ENCODE measurements around the gene FANCC. TPM values are rescaled to one million over a fixed set of nuclear protein-coding genes. Genes with fewer than 3 reads are reported as not detected.
A peak's percentile ranks its signal among the peaks of the same experiment; 100 is the strongest.

The FANCC gene, protein sequence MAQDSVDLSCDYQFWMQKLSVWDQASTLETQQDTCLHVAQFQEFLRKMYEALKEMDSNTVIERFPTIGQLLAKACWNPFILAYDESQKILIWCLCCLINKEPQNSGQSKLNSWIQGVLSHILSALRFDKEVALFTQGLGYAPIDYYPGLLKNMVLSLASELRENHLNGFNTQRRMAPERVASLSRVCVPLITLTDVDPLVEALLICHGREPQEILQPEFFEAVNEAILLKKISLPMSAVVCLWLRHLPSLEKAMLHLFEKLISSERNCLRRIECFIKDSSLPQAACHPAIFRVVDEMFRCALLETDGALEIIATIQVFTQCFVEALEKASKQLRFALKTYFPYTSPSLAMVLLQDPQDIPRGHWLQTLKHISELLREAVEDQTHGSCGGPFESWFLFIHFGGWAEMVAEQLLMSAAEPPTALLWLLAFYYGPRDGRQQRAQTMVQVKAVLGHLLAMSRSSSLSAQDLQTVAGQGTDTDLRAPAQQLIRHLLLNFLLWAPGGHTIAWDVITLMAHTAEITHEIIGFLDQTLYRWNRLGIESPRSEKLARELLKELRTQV
- total RNA-seq (2014; rRNA removed; shearing (Covaris generic); ENCODE audit: low replicate concordance), result 3.1 and 14.0 TPM in 2 replicates

DNA sequence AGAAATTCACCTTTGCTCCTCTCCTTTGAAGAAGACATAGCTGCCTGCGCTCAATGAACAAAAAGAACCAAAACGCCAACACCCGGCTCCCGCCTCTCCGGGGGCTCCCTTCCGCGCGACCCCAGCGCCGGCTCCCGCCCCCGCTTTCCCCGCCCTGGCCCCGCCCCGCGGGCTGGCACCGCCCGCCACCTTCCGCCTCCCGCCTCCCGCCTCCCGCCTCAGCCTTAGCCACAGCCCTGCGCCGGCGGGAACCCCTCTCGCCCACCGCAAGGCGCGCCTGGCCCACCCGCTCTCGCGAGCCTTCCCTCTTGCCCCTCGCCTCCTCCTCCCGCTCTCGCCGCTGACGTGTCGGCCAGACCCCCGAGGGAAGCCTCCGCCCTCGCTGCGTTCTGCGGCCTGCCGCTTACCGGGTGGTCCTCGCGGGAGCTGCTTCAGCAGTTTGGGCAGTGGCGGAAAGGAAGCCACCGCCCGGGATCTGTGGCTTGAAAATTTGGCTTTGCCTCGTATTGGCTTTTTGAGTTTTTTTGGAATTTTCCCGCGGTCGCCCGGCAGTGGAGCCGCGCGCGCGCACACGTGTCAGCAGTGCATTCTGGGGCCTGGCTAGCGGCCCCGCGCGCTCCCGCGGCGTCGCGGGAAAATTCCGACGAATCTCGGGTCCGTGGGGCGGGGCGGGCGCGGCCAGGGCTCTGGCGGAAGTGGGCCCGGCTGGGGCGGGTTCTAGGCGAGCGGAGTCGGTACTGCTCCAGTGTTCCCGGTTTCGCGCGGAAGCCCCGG, at the start of gene FANCC:
FANCC (minus strand) TSS at position 591 of the 774 bp plus-strand sequence. CDS start 68,418 bp downstream, outside the sequence.
- Histone ChIP-seq H3K27me3 (ENCODE audit: low read length) (no peaks in the 10 kb centered on the region), H3K27ac (ENCODE audit: low read length) (no peak within 1 kb of the TSS; the same call in 1 of the 2 replicates), H3K79me2 (ENCODE audit: low read length) (no peaks in the 10 kb centered on the region), H3K4me1 (ENCODE audit: low read length) (peaks cover 16% of the 10 kb centered on the region), H4K20me1 (ENCODE audit: insufficient read depth, low read depth, low read length) (peaks cover 13% of the 10 kb centered on the region), H3K9ac (ENCODE audit: low read length) (peak within 1 kb of the TSS; percentile 98), H2AFZ (ENCODE audit: low read length) (peak within 1 kb of the TSS; percentile 100), H3K4me2 (ENCODE audit: low read depth, low read length, poor library complexity, severe bottlenecking) (peak within 1 kb of the TSS; percentile 99), H3K9me3 (ENCODE audit: low read length) (no peaks in the 10 kb centered on the region), H3K4me3 (ENCODE audit: low read length) (peak within 1 kb of the TSS; percentile 98), H3K9me2 (replicated peaks; ENCODE audit: insufficient read depth, low read length) (no peaks in the 10 kb centered on the region), H3K36me3 (ENCODE audit: insufficient read depth, low read length) (no peaks in the 10 kb centered on the region)
- peak; percentile 95 for DNase-seq

DNA sequence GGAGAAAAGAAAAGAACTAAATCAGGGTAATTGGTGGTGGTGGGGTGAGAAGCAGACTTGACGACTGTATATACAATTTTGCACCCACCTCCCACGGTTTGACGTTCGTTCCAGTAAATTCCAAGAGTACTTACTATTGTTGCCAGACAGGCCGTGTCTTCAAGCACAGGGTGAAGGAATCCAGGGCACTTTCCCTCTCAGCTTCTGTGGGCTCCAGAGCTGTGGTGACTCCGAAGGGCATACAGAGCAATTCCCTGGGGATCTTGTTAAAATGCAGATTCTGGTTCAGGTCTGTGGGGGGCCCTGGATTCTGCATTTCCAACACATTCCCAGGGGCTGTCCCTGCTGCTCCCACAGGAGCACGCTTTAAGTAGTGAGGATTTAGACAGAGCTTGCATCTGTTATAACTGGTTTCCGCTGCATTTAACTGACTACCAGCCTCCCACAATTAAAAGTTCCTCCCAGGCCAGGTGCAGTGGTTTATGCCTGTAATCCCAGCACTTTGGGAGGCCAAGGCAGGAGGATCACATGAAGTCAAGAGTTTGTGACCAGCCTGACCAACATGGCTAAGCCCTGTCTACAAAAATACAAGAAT, 49.3 kb upstream of the FANCC start:
- Histone ChIP-seq H3K9ac (ENCODE audit: low read length) (no peak overlapping the region), H3K79me2 (ENCODE audit: low read length) (no peaks in the 10 kb centered on the region), H3K9me2 (replicated peaks; ENCODE audit: insufficient read depth, low read length) (no peaks in the 10 kb centered on the region), H3K4me1 (ENCODE audit: low read length) (no peaks in the 10 kb centered on the region), H3K27me3 (ENCODE audit: low read length) (0 out of 2 replicates have a peak, but pooled peaks cover 2% of the 10 kb centered on the region), H3K4me2 (ENCODE audit: low read depth, low read length, poor library complexity, severe bottlenecking) (no peak overlapping the region), H2AFZ (ENCODE audit: low read length) (no peak overlapping the region), H3K9me3 (ENCODE audit: low read length) (no peaks in the 10 kb centered on the region), H3K36me3 (ENCODE audit: insufficient read depth, low read length) (no peaks in the 10 kb centered on the region), H4K20me1 (ENCODE audit: insufficient read depth, low read depth, low read length) (no peaks in the 10 kb centered on the region), H3K27ac (ENCODE audit: low read length) (no peak overlapping the region), H3K4me3 (ENCODE audit: low read length) (no peak overlapping the region)
- DNase-seq, result no peak

DNA sequence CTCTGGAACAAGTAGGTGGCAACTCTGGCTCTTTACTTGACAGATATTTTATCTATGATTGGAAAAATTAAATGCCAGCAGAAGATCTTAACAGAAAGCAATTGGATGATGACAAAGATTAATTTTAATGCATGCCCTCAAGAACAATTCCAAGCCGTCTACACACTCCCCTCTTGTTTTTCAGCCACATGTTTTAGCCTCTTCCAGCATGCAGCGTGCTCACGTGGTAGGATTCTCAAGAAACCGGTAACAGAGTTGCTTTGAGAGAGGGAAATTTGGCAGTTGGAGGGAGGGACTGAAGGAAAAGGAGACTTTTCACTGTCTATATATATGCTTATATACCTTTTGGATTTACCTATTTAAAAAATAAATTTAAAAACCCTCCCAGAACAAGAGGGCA, 48.3 kb upstream of the FANCC start:
- no peaks in the 10 kb centered on the region for H4K20me1 ChIP-seq (ENCODE audit: insufficient read depth, low read depth, low read length)
- H3K9me3 ChIP-seq (ENCODE audit: low read length), result no peaks in the 10 kb centered on the region
- no peaks in the 10 kb centered on the region for H3K9me2 ChIP-seq (replicated peaks; ENCODE audit: insufficient read depth, low read length)
- 0 out of 2 replicates have a peak, but pooled peaks cover 2% of the 10 kb centered on the region for H3K27me3 ChIP-seq (ENCODE audit: low read length)
- no peaks in the 10 kb centered on the region for H3K36me3 ChIP-seq (ENCODE audit: insufficient read depth, low read length)
- DNase-seq, result no peak
- H3K79me2 ChIP-seq (ENCODE audit: low read length), result no peaks in the 10 kb centered on the region
- H3K4me3 ChIP-seq (ENCODE audit: low read length), result no peak overlapping the region
- no peak overlapping the region for H3K4me2 ChIP-seq (ENCODE audit: low read depth, low read length, poor library complexity, severe bottlenecking)
- no peaks in the 10 kb centered on the region for H3K4me1 ChIP-seq (ENCODE audit: low read length)
- H2AFZ ChIP-seq (ENCODE audit: low read length), result no peak overlapping the region
- H3K27ac ChIP-seq (ENCODE audit: low read length), result no peak overlapping the region
- H3K9ac ChIP-seq (ENCODE audit: low read length), result no peak overlapping the region

DNA sequence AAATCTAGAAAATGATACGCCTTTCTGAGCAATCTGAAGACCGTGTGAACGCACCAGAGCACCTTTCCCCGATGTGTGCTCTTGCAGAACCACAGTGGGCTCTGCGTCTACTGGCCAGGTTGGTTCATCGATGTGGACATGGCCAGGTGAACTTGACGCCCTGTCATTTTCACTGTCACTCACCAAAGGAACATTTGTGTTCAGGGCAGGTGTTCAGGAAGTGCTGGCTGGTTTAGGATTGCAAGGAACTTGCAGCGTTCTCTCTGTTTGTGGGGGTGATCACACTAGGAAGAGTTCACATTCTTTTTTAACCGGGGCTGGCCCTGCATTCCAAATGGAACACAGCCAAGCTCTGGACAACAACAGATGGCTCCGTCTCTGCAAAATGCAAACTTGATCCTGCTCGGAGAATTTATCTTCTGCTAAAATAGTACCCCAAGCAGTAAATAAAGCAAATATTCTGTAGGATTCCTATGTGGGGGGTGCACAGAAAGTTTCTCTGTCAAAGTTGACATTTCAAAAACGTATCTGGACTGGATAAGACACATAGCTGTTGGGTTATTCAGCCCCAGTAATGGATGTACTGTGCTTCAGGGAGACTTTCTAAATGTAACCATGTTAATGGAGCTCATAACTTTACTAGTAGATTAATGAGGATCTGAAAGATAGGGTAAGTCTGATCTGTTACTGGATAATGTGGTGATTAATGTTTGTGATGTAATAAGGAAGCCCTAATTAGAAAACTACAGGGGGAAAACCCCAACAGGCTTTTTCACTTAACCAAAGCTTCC, 45.7 kb upstream of the FANCC start:
- no peak overlapping the region for H3K27ac ChIP-seq (ENCODE audit: low read length)
- no peaks in the 10 kb centered on the region for H3K79me2 ChIP-seq (ENCODE audit: low read length)
- H3K4me1 ChIP-seq (ENCODE audit: low read length), result no peaks in the 10 kb centered on the region
- no peaks in the 10 kb centered on the region for H3K9me2 ChIP-seq (replicated peaks; ENCODE audit: insufficient read depth, low read length)
- no peak for DNase-seq
- H3K27me3 ChIP-seq (ENCODE audit: low read length), result 0 out of 2 replicates have a peak, but pooled peaks cover 2% of the 10 kb centered on the region
- no peak overlapping the region for H3K9ac ChIP-seq (ENCODE audit: low read length)
- H3K9me3 ChIP-seq (ENCODE audit: low read length), result no peaks in the 10 kb centered on the region
- H3K4me3 ChIP-seq (ENCODE audit: low read length), result no peak overlapping the region
- H3K4me2 ChIP-seq (ENCODE audit: low read depth, low read length, poor library complexity, severe bottlenecking), result no peak overlapping the region
- H2AFZ ChIP-seq (ENCODE audit: low read length), result no peak overlapping the region
- H3K36me3 ChIP-seq (ENCODE audit: insufficient read depth, low read length), result no peaks in the 10 kb centered on the region
- H4K20me1 ChIP-seq (ENCODE audit: insufficient read depth, low read depth, low read length), result no peaks in the 10 kb centered on the region

DNA sequence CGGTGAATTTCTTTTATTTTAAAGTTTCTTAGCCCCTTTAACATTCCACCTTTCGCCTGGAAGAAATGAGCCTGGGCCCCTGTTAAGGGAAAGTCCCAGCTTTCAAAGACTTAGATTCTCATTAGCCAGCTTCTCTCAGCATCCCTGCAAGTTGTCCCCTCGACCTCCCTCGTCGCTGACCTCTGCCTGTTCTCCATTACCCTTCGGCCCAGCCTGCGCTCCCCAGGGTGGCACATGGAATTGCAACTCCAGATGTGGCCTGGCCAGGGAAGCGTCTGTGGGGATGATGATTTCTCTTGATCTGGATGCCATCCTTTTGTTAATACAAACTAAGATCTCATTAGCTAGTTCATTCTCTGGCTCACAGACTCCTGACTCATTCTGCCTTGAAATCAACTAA, 43.4 kb upstream of the FANCC start:
- H3K9me3 ChIP-seq (ENCODE audit: low read length), result no peaks in the 10 kb centered on the region
- no peaks in the 10 kb centered on the region for H3K36me3 ChIP-seq (ENCODE audit: insufficient read depth, low read length)
- DNase-seq, result no peak
- H2AFZ ChIP-seq (ENCODE audit: low read length), result no peak overlapping the region
- no peak overlapping the region for H3K4me3 ChIP-seq (ENCODE audit: low read length)
- no peak overlapping the region for H3K27ac ChIP-seq (ENCODE audit: low read length)
- H4K20me1 ChIP-seq (ENCODE audit: insufficient read depth, low read depth, low read length), result no peaks in the 10 kb centered on the region
- no peaks in the 10 kb centered on the region for H3K79me2 ChIP-seq (ENCODE audit: low read length)
- no peaks in the 10 kb centered on the region for H3K4me1 ChIP-seq (ENCODE audit: low read length)
- no peak overlapping the region for H3K9ac ChIP-seq (ENCODE audit: low read length)
- H3K27me3 ChIP-seq (ENCODE audit: low read length), result 0 out of 2 replicates have a peak, but pooled peaks cover 2% of the 10 kb centered on the region
- no peak overlapping the region for H3K4me2 ChIP-seq (ENCODE audit: low read depth, low read length, poor library complexity, severe bottlenecking)
- H3K9me2 ChIP-seq (replicated peaks; ENCODE audit: insufficient read depth, low read length), result no peaks in the 10 kb centered on the region

DNA sequence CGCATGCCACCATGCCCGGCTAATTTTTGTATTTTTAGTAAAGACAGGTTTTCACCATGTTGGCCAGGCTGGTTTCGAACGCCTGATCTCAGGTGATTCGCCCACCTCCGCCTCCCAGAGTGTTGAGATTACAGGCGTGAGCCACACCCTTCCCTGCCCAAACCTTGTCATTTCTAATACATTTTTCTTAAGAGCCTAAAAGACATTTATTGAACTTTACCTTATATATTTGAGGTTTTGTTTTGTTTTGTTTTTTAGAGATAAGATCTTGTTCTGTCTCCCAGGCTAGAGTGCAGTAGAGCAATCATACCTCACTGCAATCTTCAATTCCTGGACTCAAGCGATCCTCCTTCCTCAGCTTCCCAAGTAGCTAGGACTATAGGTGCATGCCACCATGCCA, 39.8 kb upstream of the FANCC start:
- no peak overlapping the region for H3K9ac ChIP-seq (ENCODE audit: low read length)
- H2AFZ ChIP-seq (ENCODE audit: low read length), result no peak overlapping the region
- no peak overlapping the region for H3K4me3 ChIP-seq (ENCODE audit: low read length)
- H3K27ac ChIP-seq (ENCODE audit: low read length), result no peak overlapping the region
- H3K79me2 ChIP-seq (ENCODE audit: low read length), result no peaks in the 10 kb centered on the region
- H3K36me3 ChIP-seq (ENCODE audit: insufficient read depth, low read length), result no peaks in the 10 kb centered on the region
- H3K9me3 ChIP-seq (ENCODE audit: low read length), result no peaks in the 10 kb centered on the region
- no peak for DNase-seq
- no peaks in the 10 kb centered on the region for H4K20me1 ChIP-seq (ENCODE audit: insufficient read depth, low read depth, low read length)
- no peak overlapping the region for H3K4me2 ChIP-seq (ENCODE audit: low read depth, low read length, poor library complexity, severe bottlenecking)
- H3K27me3 ChIP-seq (ENCODE audit: low read length), result no peaks in the 10 kb centered on the region
- H3K9me2 ChIP-seq (replicated peaks; ENCODE audit: insufficient read depth, low read length), result no peaks in the 10 kb centered on the region
- H3K4me1 ChIP-seq (ENCODE audit: low read length), result no peaks in the 10 kb centered on the region

DNA sequence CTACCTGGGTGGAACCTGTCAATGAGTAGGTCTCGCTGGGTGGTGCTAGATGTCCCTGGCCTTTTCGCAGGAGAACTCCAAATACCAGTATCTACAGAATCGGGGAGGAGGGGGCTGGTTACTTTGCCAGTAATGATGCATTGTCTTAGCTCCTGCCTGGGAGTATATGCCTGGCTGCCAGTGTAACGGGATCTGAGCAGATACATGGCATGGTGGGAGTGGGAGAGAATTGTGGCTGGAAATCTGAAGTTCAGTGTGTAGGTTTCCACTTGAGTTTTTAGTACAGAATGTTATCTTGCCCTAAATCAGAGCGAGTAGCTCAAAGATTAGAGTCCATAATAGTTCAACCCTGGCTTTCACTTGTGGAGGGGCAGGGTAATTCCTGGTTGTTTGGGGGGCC, 38.0 kb upstream of the FANCC start:
- H4K20me1 ChIP-seq (ENCODE audit: insufficient read depth, low read depth, low read length), result no peaks in the 10 kb centered on the region
- no peaks in the 10 kb centered on the region for H3K27me3 ChIP-seq (ENCODE audit: low read length)
- no peaks in the 10 kb centered on the region for H3K36me3 ChIP-seq (ENCODE audit: insufficient read depth, low read length)
- no peaks in the 10 kb centered on the region for H3K9me3 ChIP-seq (ENCODE audit: low read length)
- no peaks in the 10 kb centered on the region for H3K9me2 ChIP-seq (replicated peaks; ENCODE audit: insufficient read depth, low read length)
- no peak for DNase-seq
- H2AFZ ChIP-seq (ENCODE audit: low read length), result no peak overlapping the region
- H3K4me3 ChIP-seq (ENCODE audit: low read length), result no peak overlapping the region
- no peak overlapping the region for H3K4me2 ChIP-seq (ENCODE audit: low read depth, low read length, poor library complexity, severe bottlenecking)
- H3K4me1 ChIP-seq (ENCODE audit: low read length), result no peaks in the 10 kb centered on the region
- H3K27ac ChIP-seq (ENCODE audit: low read length), result no peak overlapping the region
- no peaks in the 10 kb centered on the region for H3K79me2 ChIP-seq (ENCODE audit: low read length)
- no peak overlapping the region for H3K9ac ChIP-seq (ENCODE audit: low read length)

All from Karpas-422 (cell line).